ENCODE measurements around the gene PSMC3.

GRCh38 chr11:47436726-47437125 is 10.5 kb upstream of the PSMC3 start:
- TF ChIP-seq SP1 (IDR thresholded peaks at IDR 0.05) (no peak), PKNOX1 (IDR thresholded peaks at IDR 0.05) (no peak), BHLHE40 (IDR thresholded peaks at IDR 0.05; ENCODE audit: borderline replicate concordance) (no peak), SUZ12 (IDR thresholded peaks at IDR 0.05) (no peak), ZNF384 (IDR thresholded peaks at IDR 0.05) (no peak), FOXM1 (IDR thresholded peaks at IDR 0.05; ENCODE audit: borderline replicate concordance) (no peak), ELF4 (IDR thresholded peaks at IDR 0.05) (no peak), HDGF (IDR thresholded peaks at IDR 0.05; ENCODE audit: borderline replicate concordance) (no peak), FOXK2 (IDR thresholded peaks at IDR 0.05) (no peak), FOXA1 (IDR thresholded peaks at IDR 0.05) (no peak), TARDBP (IDR thresholded peaks at IDR 0.05) (no peak)
